GM19467 (cell line): ENCODE measurements around the gene ARHGAP40.
A peak's percentile ranks its signal among the peaks of the same experiment; 100 is the strongest.

ENCODE experiments used
- ATAC-seq: cut with Tn5 transposase; IDR thresholded peaks from one replicate; pipeline ENCODE4 v1.9.1; 2021; ENCODE audit warnings: mild to moderate bottlenecking, moderate library complexity; ENCODE audit not compliant: unreplicated experiment

The ARHGAP40 gene

DNA sequence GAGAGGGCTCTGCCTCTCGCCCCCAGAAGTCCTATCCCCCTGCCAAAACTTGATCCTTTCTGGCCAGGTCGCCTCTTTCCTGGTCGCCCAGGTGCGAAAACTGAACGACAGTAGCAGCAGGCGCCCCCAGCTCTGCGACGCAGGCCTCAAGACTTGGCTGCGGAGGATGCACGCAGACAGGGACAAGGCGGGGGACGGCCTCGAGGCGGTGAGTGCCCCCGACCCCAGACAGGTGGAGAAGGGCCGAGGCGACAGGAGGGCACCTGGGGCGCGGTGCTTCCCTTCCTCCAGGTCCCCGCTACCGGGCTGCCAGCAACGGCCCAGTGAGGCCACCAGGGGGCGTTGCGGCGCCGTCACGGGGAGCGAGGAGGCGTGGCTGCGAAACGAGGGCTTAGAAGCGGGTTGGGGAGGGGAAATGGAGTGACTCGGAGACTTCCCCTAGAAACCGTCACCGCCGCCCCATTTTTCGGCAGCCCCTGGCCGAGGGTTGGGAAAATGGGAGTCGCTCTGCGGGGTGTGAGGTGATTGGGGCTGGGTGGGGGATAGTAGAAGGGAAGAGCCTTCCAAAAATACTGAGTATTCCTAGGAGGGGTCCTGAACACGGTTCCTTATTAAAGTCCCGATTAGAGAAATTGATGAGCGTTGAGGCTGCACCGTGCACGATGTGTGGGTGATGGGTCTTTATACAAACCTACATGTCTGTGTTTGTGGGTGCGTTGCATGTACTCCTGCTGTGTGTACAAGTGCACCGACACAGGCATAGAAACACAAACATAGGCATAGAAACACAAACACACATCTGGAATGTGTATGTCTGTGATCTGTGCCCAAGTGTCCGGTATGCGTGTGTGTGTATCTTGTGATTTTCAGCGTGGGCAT, 44.6 kb downstream of the ARHGAP40 start:
- peak; percentile 65 for ATAC-seq

DNA sequence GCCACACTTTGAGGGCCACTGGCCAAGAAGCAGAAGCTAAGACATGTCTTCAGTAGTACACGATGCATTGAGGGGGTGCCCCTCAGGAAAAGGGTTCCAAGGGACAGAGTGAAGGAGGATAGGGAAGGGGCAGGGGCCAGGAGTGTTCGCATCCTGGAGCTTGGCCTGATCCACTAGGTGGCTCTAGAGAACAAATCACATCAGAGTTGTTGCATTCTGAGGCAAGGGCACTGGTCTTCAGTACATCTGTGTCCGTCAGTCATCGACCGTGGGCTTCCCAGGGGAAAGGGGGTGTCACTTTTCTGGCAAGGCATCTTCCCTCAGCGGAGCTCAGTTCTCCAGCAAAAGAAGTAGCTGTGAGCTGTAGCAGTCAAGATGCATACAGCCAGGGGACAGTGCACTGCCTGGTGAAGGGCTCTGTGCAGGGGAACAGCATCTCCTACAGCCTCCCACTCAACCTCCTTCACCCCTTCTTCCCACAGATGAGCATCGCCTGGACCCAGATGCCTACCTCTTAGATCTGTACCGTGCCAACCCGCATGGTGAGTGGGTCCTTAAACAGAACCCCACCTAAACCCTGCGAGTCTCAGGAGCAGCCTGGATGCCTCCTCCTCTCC, 47.8 kb downstream of the ARHGAP40 start:
- ATAC-seq = no peak

DNA sequence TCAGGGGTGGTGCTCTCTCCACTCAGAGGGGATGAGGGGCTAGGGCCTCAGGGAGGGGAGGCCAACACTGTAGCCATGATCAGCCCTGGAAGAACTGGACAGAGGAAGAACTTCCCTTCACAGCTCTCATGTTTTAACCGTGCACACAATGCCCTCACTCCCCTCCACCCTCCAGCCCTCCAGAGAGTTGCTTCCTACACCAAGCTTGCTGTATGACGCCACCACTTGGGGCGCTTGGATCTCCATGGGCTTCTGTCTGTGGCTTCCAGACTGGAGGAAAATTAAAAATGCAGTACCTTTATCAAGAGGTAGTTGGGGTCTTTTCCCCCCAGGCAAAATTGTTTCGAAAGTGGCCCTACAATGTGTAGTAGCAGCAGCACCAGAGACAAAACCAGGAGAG, 48.4 kb downstream of the ARHGAP40 start:
- no peak for ATAC-seq

DNA sequence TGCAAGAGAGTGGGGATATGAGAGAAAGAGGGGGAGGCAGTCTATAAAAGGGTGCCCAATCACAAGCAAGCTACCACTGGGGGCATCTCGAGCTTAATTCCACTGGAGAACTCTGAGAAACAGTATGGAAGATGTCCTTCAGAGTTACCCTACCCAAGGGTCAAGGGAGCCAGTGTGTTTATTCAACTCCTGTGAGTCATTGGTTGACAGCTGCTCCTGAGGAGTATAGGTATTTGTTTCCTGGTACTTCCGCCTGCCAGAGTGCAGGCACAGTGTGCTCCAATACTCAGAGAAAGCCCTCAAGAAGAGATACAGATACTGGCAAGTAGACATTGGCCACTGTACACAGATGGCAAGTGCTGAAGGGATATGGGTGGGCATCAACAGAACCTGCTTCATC, 49.5 kb downstream of the ARHGAP40 start:
- no peak for ATAC-seq

DNA sequence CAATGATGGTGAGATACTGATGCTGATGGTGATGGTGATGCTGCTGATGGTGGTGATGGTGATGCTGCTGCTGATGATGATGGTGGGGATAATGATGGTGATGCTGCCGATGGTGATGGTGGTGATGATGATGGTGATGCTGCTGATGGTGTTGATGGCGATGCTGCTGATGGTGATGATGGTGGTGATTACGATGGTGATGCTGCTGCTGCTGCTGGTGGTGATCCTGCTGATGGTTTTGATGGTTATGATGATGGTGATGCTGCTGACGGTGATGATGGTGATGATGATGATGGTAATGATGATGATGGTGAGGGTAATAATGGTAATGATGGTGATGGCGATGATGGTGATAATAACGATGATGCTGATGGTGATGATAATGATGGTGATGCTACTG, 50.0 kb downstream of the ARHGAP40 start:
- no peak for ATAC-seq

DNA sequence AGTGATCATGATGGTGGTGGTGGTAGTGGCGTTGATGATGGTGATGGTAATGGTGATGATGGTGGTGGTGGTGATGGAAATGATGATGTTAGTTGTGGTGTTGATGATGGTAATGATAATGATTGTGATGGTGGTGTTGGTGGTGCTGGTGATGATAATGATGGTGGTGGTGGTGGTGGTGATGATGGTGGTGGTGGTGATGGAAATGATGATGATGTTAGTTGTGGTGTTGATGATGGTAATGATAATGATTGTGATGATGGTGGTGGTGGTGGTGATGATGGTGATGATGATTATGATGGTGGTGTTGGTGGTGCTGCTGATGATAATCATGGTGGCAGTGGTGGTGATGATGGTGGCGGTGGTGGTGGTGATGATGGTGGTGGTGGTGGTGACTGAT, 51.4 kb downstream of the ARHGAP40 start:
- ATAC-seq = no peak

DNA sequence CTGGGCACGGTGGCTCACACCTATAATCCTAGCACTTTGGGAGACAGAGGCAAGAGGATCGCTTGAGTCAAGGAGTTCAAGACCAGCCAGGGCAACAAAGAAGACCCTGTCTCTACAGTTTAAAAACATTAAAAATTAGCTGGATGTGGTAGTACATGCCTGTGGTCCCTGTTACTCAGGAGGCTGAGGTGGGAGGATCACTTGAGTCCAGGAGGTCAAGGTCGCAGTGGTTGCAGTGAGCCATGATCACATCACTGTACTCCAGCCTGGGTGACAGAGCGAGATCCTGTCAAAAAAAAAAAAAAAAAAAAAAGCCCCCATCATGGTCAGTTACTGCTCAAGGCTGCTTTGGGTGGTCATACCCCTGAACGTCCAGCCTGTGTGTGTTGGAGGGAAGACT, 55.8 kb downstream of the ARHGAP40 start:
- no peak for ATAC-seq

DNA sequence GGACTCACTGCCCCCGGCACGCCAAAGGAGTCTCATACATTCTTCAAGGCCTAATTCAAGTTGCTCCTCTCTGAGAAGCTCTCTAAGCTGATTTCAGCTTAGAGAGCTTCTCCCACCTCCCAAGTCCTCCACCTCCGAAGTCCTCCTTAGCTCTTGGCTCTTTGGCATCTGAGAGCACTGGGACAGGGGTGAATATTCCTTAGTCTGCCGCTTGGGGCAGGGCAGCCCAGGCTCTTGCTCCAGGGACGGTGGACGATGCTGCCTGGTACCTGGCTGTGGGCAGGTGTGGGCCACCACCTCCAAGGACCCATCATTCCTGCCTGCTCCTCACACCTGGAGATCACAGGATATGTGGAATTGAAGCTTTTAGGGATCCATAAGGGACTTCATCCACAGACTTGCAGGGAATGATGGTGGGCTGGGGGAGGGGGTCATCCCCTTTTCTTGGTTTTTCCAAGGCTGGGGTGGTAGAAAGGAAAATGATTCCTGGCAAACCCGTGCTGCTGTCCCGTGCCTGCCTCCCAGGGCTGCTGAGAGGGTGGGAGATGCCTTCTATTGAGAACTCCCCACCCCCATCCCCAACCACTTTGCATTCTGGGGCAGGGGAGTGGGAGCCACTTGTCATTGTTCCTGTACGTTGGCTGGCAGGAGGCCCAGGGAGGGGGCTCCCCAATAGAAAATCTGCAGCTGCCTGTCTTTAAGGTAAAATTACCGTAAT, 57.4 kb downstream of the ARHGAP40 start:
- ATAC-seq = no peak

DNA sequence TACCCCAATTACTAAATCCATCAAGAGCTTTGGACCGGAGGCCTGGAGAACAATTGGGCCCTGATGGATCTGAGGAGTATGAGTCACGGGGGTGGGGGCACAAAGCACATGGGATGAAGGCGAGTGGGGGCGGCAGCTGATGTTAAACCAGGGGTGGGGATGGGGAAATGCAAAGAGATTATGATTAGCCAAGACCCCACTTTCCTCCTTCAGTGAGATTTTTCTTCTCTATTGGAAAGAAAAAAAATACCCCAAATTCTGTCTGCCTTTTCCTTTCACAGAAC, 57.9 kb downstream of the ARHGAP40 start:
- no peak for ATAC-seq

DNA sequence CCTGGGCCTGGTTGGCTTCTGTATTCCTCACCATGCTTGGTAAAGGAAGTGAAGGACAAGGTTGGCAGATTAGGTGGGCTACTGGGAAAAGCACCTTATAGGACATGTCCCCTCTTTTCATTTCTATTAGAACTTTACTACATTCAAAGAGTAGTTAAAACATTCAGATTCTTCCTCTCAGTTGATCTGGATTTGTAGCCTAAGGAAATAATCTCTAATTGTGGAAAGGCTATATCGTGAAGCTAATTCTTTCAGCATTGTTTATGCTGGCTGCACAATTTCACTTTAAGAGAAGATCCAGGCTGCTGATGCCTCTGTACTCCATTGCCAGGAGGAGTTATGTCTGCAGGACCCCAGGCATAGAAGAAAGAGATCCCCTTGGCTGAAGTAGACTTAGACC, 58.8 kb downstream of the ARHGAP40 start:
- ATAC-seq = no peak

DNA sequence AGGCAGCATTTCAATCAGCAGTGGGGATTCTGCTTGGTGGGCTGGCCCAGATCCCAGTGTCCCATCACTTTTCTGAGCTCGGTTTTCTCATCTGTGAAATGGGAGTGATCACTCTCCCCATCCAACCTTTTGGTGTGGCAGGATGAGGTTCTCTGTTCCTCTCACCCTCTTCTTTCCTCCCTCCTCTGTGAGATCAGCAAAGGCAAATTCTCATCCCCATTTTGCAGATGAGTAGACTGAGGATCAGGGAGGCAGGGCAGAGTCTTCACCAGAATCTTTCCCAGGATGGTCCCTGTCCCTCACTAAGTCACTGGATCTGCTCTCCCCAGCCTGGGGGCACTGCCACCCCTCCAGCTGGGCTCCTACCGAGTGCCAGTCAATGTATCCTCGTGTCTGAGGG, 62.1 kb downstream of the ARHGAP40 start:
- ATAC-seq = no peak

DNA sequence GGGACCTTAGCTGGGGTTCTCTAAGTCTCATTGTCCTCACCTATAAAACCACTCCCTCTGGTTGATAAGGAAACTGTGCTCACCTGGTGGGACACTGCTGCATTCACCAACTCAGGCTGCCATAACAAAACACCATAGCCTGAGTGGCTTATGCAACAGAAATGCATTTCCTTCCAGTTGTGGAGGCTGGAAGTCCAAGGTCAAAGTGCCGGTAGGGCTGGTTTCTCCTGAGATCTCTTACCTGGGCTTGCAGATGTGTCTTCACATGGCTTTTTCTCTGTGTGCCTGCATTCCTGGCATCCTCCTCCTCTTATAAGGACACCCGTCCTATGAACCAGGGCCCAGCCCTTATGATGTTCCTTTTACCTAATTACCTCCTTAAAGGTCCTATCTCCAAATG, 62.7 kb downstream of the ARHGAP40 start:
- no peak for ATAC-seq

DNA sequence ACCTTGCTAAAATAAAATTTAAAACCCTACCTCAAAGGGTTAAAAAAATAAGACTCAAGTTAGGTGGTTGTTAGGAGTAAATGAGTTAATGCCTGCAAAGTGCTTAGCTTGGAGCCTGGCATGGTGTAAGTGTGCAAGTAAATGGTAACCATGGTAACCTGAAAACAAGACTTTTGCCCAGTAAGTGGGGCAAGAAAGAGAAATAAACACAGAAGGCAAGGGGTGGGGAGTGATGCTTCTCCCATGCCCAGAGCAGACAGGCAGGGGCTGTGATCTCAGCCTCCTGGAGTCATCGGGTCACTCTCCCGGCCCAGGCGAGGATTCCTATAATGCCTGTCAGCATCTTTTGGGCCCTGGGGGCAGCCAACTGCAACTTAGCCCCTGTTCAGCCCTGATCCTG, 63.5 kb downstream of the ARHGAP40 start:
- no peak for ATAC-seq

DNA sequence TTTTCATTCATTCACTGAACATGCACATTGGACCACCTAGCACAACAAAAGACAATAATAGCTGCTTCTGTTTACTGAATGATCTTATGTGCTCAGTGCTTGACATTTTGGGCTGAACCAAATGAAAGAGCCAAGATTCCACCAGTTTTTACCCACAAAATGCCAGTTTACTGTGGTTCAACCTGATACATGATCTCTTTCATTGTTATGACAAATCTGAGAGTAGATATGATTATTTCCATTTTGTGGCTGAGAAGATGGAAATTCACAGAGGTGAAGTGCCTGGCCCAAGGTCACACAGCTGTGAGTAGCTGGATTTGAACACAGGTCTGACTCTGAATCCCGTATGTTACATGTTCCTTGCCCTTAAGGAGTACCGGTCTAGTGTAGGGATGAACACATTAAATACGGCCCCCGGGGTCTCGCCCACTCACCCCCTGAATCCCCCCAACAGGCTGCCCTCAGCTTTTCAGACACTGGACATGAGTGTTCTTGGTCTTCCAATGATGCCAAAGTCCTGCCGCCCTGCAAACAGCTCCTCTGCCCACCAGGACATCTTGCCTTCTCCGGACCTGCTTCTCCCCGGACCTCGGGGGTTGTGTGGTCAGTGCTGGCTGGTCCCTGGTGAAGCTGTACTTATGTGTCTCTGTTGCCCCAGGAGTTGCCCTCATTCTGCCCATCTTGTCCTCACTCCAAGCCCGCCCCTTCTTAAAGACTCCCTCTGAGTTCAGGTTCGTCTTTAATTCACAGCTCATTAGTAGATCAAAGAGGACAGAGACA, 64.1 kb downstream of the ARHGAP40 start:
- ATAC-seq = no peak

DNA sequence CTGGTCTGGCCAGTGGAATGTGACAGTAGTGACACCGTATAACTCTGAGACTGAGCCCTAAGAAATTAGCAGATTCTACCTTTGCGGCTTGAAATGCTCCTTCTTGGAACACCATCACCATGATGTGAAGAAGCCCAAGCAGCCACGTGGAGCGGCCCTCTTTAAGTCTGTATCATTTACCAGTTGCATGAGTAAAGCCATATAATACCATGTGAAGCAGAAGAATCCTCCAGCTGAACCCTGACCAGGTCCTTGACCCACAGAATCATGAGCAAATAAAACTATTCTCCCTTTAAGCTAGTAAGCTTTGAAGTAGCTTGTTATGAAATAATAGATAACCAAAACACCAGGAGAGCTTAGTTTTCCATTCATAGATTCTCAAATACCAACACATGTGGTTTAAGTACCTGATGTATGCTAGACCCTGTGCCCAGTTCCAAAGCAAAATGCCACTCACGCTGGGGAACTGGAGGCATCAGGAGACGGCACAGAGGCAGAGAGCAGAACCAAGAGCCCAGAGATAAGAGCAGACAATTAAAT, 65.9 kb downstream of the ARHGAP40 start:
- no peak for ATAC-seq

DNA sequence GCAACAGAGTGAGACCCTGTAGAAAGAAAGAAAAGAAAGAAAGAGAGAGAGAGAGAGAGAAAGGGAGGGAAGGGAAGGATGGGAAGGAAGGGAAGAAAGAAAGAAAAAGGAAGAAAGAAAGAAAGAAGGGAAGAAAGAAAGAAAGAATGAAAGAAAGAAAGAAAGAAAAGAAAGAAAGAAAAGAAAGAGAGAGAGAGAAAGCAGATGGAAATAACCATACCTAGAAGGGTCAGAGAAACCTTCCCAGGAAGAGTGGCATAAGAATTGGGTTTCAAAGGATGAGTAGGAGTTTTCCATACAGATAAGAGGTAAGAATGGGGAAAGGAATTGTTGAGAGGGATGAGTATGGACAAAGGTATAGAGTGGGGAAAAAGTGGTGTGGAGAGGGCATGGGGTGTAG, 68.1 kb downstream of the ARHGAP40 start:
- no peak for ATAC-seq

DNA sequence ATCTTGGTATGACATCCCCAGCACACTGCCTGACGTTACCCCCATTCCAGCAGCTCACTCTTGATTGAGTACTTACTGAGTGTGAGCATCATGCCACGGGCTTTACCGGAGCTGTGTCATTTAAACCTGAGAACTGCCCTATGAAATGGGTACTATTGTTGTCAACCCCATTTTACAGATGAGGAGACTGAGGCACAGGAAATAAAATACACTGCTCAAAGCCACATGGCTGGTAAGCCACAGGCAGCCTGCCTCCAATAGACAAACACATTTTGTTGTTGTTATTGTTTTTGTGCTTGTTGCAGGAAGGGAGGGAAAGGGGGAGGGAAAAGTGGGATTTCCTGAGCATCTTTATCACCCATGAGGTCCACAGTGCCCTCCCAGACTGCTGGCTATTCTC, 69.2 kb downstream of the ARHGAP40 start:
- ATAC-seq = no peak

DNA sequence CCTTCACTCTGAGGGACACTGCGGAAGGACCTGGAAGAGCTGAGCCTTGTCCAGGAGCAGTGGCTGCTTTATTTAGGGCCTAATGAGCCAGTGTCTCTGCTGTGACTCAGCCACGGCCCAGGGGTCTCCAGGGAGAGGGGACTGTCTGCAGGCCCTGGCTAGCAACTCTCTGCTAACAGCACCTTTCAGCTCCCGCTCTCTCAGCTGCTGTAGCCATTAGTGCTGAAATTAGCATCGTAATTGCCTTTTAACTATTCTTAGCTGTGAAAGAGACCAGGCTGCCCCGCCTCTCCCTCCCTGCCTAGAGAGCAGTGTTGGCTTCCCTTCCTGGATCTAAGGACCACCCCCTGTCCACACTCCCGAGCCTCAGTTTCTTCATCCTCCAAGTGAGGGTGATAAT, 69.6 kb downstream of the ARHGAP40 start:
- ATAC-seq = no peak

DNA sequence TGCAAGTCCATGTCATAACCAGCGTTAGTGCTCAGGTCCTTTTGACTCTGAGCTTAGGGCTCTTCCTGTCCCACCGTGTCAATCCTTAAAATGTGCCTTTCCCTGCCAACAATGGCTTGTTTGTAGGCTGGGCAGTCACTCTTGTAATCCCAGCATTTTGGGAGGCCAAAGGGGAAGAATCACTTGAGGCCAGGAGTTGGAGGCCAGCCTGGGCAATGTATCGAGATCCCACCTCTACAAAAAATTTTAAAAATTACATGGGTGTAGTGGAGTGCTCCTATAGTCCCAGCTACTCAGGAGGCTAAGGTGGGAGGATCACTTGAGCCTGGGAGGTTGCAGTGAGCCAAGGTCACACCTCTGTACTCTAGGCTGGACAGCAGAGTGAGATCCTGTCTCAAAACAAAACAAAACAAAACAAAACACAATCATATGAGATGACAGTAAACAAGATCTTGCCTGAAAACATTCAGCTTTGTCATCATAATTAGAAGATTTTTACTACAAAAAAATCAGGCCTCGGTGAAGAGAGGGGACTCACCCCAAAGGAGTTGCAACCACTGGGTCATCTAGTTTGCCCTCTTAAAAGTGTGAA, 70.2 kb downstream of the ARHGAP40 start:
- ATAC-seq = no peak

DNA sequence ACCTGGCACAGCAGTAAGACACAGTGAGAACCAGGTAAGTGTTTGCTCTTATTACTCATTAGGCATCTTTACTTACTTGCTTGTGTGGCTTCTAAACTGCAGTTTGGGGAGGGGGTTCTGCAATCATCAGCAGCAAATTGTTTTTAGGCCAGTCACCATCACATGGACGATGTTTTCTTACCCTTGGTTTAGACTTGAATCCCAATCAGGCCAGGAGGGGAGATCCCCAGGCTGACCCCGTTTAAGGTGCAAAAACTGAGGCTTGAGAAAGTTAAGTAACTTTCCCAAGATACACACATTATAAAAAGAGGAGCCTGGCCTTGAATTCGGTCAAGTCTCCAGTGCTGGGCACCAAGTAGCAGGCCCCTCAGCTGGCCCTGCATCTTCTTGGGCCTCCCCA, 70.9 kb downstream of the ARHGAP40 start:
- no peak for ATAC-seq

DNA sequence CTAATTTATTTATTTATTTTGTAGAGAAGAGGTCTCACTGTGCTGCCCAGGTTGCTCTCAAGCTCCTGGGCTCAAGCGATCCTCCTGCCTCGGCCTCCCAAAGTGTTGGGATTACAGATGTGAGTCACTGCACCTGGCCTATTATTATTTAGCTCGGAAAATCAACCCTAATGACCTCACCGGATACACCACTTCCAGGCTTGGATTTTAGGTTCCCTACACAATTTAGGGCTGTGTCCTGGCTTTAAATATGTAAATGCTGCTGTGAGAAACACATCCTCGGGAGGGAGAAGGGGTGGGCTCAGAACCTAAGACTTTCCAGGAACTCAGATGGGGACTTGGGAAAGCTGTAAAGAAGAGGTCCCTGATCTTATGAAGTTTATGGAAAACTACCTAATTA, 71.7 kb downstream of the ARHGAP40 start:
- ATAC-seq = no peak
